ENCODE measurements around the gene ADPRHL1.
"Not testable (repeated sequence)": the region's sequence is repeated elsewhere in the genome, so short reads cannot be mapped to it uniquely, and the experiment has no call there.

Gene ADPRHL1

GRCh38 chr13:113477724-113478123 is 24.4 kb upstream of the ADPRHL1 start:
- TF ChIP-seq CTCF (IDR thresholded peaks at IDR 0.05; ENCODE audit: control insufficient read depth, extremely low read depth, insufficient read depth), result no peak

GRCh38 chr13:113476811-113477210 is 23.5 kb upstream of the ADPRHL1 start:
- TF ChIP-seq CTCF (IDR thresholded peaks at IDR 0.05; ENCODE audit: control insufficient read depth, extremely low read depth, insufficient read depth), result no peak
- DNase-seq (ENCODE audit: low read depth), result no peak
- no peak overlapping the region for H3K4me3 ChIP-seq (ENCODE audit: low read depth, low read length)

More at GRCh38 chr13:113477724-113478123, 24.4 kb upstream of the ADPRHL1 start:
- H3K4me3 ChIP-seq (ENCODE audit: low read depth, low read length), result no peak overlapping the region
- no peak for DNase-seq (ENCODE audit: low read depth)

- H3K4me3 ChIP-seq (ENCODE audit: low read depth, low read length), result no peak overlapping the region
- TF ChIP-seq CTCF (IDR thresholded peaks at IDR 0.05; ENCODE audit: control insufficient read depth, extremely low read depth, insufficient read depth), result no peak
These were observed 22.6 kb upstream of the ADPRHL1 start for GRCh38 chr13:113475911-113476310.

GRCh38 chr13:113475280-113475679 is 22.0 kb upstream of the ADPRHL1 start:
- no peak for DNase-seq (ENCODE audit: low read depth)
- no peak for TF ChIP-seq CTCF (IDR thresholded peaks at IDR 0.05; ENCODE audit: control insufficient read depth, extremely low read depth, insufficient read depth)
- H3K4me3 ChIP-seq (ENCODE audit: low read depth, low read length), result no peak overlapping the region

More at GRCh38 chr13:113475911-113476310, 22.6 kb upstream of the ADPRHL1 start:
- no peak for DNase-seq (ENCODE audit: low read depth)

GRCh38 chr13:113474179-113474578 is 20.9 kb upstream of the ADPRHL1 start:
- DNase-seq (ENCODE audit: low read depth), result no peak
- TF ChIP-seq CTCF (IDR thresholded peaks at IDR 0.05; ENCODE audit: control insufficient read depth, extremely low read depth, insufficient read depth), result no peak
- no peak overlapping the region for H3K4me3 ChIP-seq (ENCODE audit: low read depth, low read length)

GRCh38 chr13:113472355-113473025 is 19.2 kb upstream of the ADPRHL1 start:
- TF ChIP-seq CTCF (IDR thresholded peaks at IDR 0.05; ENCODE audit: control insufficient read depth, extremely low read depth, insufficient read depth), result no peak
- no peak for DNase-seq (ENCODE audit: low read depth)
- no peak overlapping the region for H3K4me3 ChIP-seq (ENCODE audit: low read depth, low read length)

- no peak overlapping the region for H3K4me3 ChIP-seq (ENCODE audit: low read depth, low read length)
- no peak for TF ChIP-seq CTCF (IDR thresholded peaks at IDR 0.05; ENCODE audit: control insufficient read depth, extremely low read depth, insufficient read depth)
- no peak for DNase-seq (ENCODE audit: low read depth)
These were observed 18.6 kb upstream of the ADPRHL1 start for GRCh38 chr13:113471844-113472243.

GRCh38 chr13:113470635-113471163 is 17.4 kb upstream of the ADPRHL1 start:
- H3K4me3 ChIP-seq (ENCODE audit: low read depth, low read length); DNase-seq (ENCODE audit: low read depth): not testable (repeated sequence)

All from LNCaP clone FGC (cell line).